Measurements from ENCODE around the gene DOCK6. TPM values are rescaled to one million over a fixed set of nuclear protein-coding genes. Genes with fewer than 3 reads are reported as not detected.

The DOCK6 gene
- total and polyA plus RNA-seq, 2 of the 13 experiments (the other 11 are each of a cell fraction or from before 2014, with no cell fraction given) = 5.4 to 38.1 TPM

GRCh38 chr19:11226716-11227166 is 35.6 kb downstream of the DOCK6 start (continued):
- TF ChIP-seq DMTF1 (CRISPR knock-in tag; IDR thresholded peaks at IDR 0.05) (no peak), ZKSCAN8 (CRISPR knock-in tag; IDR thresholded peaks at IDR 0.05; ENCODE audit: borderline replicate concordance) (peak; percentile 99), ZNF772 (CRISPR knock-in tag; IDR thresholded peaks at IDR 0.05) (no peak)

GRCh38 chr19:11225815-11226214 is 36.5 kb downstream of the DOCK6 start:
- no TSS peak for BruUV-seq (replicated peaks)

More at GRCh38 chr19:11225815-11226214, 36.5 kb downstream of the DOCK6 start:
- H2AFZ ChIP-seq (ENCODE audit: low read length) = no peak overlapping the region
- WGBS (ENCODE audit: low lambda C conversion rate) = 98% methylated on average over 3 of the region's 3 CpGs
- intact Hi-C loops (cut with micrococcal nuclease; ENCODE audit: unreplicated experiment) = no loop called here
- ATAC-seq (no peak), DNase-seq (ENCODE audit: low spot score) (no peak), FAIRE-seq (no peak)
- in situ Hi-C loops (cut with HindIII; ENCODE audit: extremely low pct_ligation_motif_present, low pct_unique_long_range_greater_than_20kb) = no loop called here
- H3K9me3 ChIP-seq (ENCODE audit: low read length) = no peaks in the 10 kb centered on the region
- H3K27me3 ChIP-seq (ENCODE audit: control insufficient read depth in 1 of 2, insufficient read depth in 2 of 2, low read length in 2 of 2) = no peaks in the 10 kb centered on the region
- H3K27ac ChIP-seq (ENCODE audit: extremely low read length, insufficient read depth, low read length) = no peak overlapping the region
- no peak overlapping the region for H3K4me3 ChIP-seq (replicated peaks in 1 of 3; ENCODE audit: insufficient read depth in 1 of 3, low read depth in 2 of 3, low read length in 3 of 3)
- no peak overlapping the region for H3K4me2 ChIP-seq (ENCODE audit: low read depth, low read length)
- no peaks in the 10 kb centered on the region for H4K20me1 ChIP-seq (ENCODE audit: insufficient read depth, low read length)
- peak; percentile 68 for TF ChIP-seq ZNF121 (CRISPR knock-in tag; IDR thresholded peaks at IDR 0.05)
- no peak for TF ChIP-seq ATF7 (IDR thresholded peaks at IDR 0.05)
- no peak for TF ChIP-seq ATF7 (CRISPR knock-in tag; IDR thresholded peaks at IDR 0.05)
- no peak for TF ChIP-seq DPF2 (CRISPR knock-in tag; IDR thresholded peaks at IDR 0.05; ENCODE audit: borderline replicate concordance, low read depth)
- peaks cover 7% of the 10 kb centered on the region for H3K4me1 ChIP-seq (ENCODE audit: insufficient read depth, low read length)
- ChIA-PET CTCF (ENCODE audit: low intra/inter-chr PET ratio, low total read pairs) (no interaction called here), POLR2A (no interaction called here)
- H3K79me2 ChIP-seq (ENCODE audit: insufficient read depth, low read length) = no peaks in the 10 kb centered on the region
- H3K9ac ChIP-seq (ENCODE audit: insufficient read depth, low read depth, low read length) = no peak overlapping the region
- peaks cover 7 to 24% of the 10 kb centered on the region in 2 experiments; a peak in 4 of 5 replicates for H3K36me3 ChIP-seq (replicated peaks in 1 of 2; ENCODE audit: control insufficient read depth in 1 of 2, insufficient read depth in 2 of 2, low read length in 2 of 2)

Data from HepG2 (cell line).